CD14-positive monocyte (primary cell): ENCODE results near the gene DLG4. TPM values are rescaled to one million over a fixed set of nuclear protein-coding genes. Genes with fewer than 3 reads are reported as not detected.
A peak's percentile ranks its signal among the peaks of the same experiment; 100 is the strongest.

Experiments
- DNase-seq, 3 donors: peaks; one replicate each; pipeline ENCODE4 v3.0.0-alpha.2; 2011 to 2022
- H2AFZ ChIP-seq: 2 replicates; pipeline ENCODE4 v1.6.0; 2012; ENCODE audit warnings: mild to moderate bottlenecking, low read depth, low read length, inconsistent platforms; ENCODE audit not compliant: insufficient read depth, poor library complexity, severe bottlenecking
- H3K27ac ChIP-seq, 2 donors: 1 replicate in 1 of 2; 2 replicates in 1 of 2; pipeline ENCODE4 v1.5.1; 2012 to 2013; ENCODE audit warnings: low read length in 2 of 2, control low read depth in 1 of 2, inconsistent platforms in 1 of 2, low read depth in 1 of 2, mild to moderate bottlenecking in 1 of 2
- H3K27me3 ChIP-seq, 2 donors: one replicate each; pipeline versions ENCODE4 v1.6.0 to v1.6.1; 2011 to 2013; ENCODE audit warnings: low read length in 2 of 2; ENCODE audit not compliant: control insufficient read depth in 2 of 2, insufficient read depth in 2 of 2
- H3K36me3 ChIP-seq, 2 donors: replicated peaks in 1 of 2; 1 replicate in 1 of 2; 2 replicates in 1 of 2; pipeline versions ENCODE4 v1.5.1 to v1.6.1; 2012 to 2013; ENCODE audit warnings: low read length in 2 of 2, control low read depth in 1 of 2, inconsistent platforms in 1 of 2, mild to moderate bottlenecking in 1 of 2; ENCODE audit not compliant: insufficient read depth in 2 of 2, control insufficient read depth in 1 of 2
- H3K4me1 ChIP-seq, 2 donors: 1 replicate in 1 of 2; 2 replicates in 1 of 2; pipeline versions ENCODE4 v1.5.1 to v1.6.1; 2012 to 2013; ENCODE audit warnings: low read length in 2 of 2, control low read depth in 1 of 2, inconsistent platforms in 1 of 2, mild to moderate bottlenecking in 1 of 2, moderate library complexity in 1 of 2; ENCODE audit not compliant: insufficient read depth in 2 of 2, control insufficient read depth in 1 of 2
- H3K4me2 ChIP-seq: replicated peaks from 2 replicates; pipeline ENCODE3; 2012; ENCODE audit warnings: low read length, moderate library complexity, mild to moderate bottlenecking; ENCODE audit not compliant: poor library complexity, severe bottlenecking; ENCODE audit errors: extremely low read depth
- H3K4me3 ChIP-seq, 3 experiments: fragments of 200-600 bp in 1 of 3; sonication (generic) in 1 of 3; replicated peaks in 1 of 3; 1 replicate in 2 of 3; 2 replicates in 1 of 3; pipeline ENCODE4 v1.5.1; 2011 to 2013; ENCODE audit warnings: low read length in 3 of 3, mild to moderate bottlenecking in 3 of 3, control low read depth in 2 of 3, low read depth in 2 of 3, inconsistent platforms in 1 of 3, moderate library complexity in 1 of 3
- H3K79me2 ChIP-seq: 2 replicates; pipeline ENCODE4 v1.6.0; 2012; ENCODE audit warnings: mild to moderate bottlenecking, control low read depth, inconsistent platforms, low read length, moderate library complexity; ENCODE audit not compliant: insufficient read depth
- H3K9ac ChIP-seq: 2 replicates; pipeline ENCODE4 v1.6.0; 2017; ENCODE audit warnings: low read length, mild to moderate bottlenecking; ENCODE audit not compliant: insufficient read depth, poor library complexity, severe bottlenecking
- H3K9me3 ChIP-seq, 2 donors: replicated peaks in 1 of 2; 1 replicate in 1 of 2; 2 replicates in 1 of 2; pipeline versions ENCODE4 v1.5.1 to v1.6.1; 2012 to 2013; ENCODE audit warnings: low read length in 2 of 2, control low read depth in 1 of 2; ENCODE audit not compliant: control insufficient read depth in 1 of 2, insufficient read depth in 1 of 2
- H4K20me1 ChIP-seq: 2 replicates; pipeline ENCODE4 v1.6.0; 2012; ENCODE audit warnings: mild to moderate bottlenecking, low read length, control low read depth, moderate library complexity; ENCODE audit not compliant: insufficient read depth
- H3K27ac Mint-ChIP-seq, 7 donors: one replicate each; pipeline ENCODE4 v1.8.0; 2020; ENCODE audit warnings: mild to moderate bottlenecking in 7 of 7, mixed read lengths in 7 of 7, moderate library complexity in 6 of 7, inconsistent platforms in 2 of 7
- H3K27me3 Mint-ChIP-seq, 3 donors: one replicate each; pipeline ENCODE4 v1.8.0; 2021 to 2022; ENCODE audit warnings: low read depth in 3 of 3, mild to moderate bottlenecking in 3 of 3, mixed read lengths in 3 of 3, moderate library complexity in 3 of 3, inconsistent platforms in 1 of 3
- H3K36me3 Mint-ChIP-seq, 2 donors: one replicate each; pipeline ENCODE4 v1.8.0; 2020; ENCODE audit warnings: mixed read lengths in 2 of 2, inconsistent platforms in 1 of 2, mild to moderate bottlenecking in 1 of 2
- H3K4me1 Mint-ChIP-seq: one replicate; pipeline ENCODE4 v1.8.0; 2020; ENCODE audit warnings: mild to moderate bottlenecking, mixed read lengths
- H3K4me3 Mint-ChIP-seq, 2 donors: one replicate each; pipeline ENCODE4 v1.8.0; 2020; ENCODE audit warnings: mild to moderate bottlenecking in 2 of 2, mixed read lengths in 2 of 2, moderate library complexity in 1 of 2
- H3K9me3 Mint-ChIP-seq, 7 donors: one replicate each; pipeline ENCODE4 v1.8.0; 2020 to 2022; ENCODE audit warnings: mixed read lengths in 7 of 7, mild to moderate bottlenecking in 6 of 7, moderate library complexity in 6 of 7, inconsistent platforms in 2 of 7
- CTCF ChIP-seq: fragments of 200-600 bp; IDR thresholded peaks from one replicate; pipeline ENCODE4 v1.8.0; 2022; ENCODE audit warnings: antibody characterized with exemption, mild to moderate bottlenecking
- WGBS: methylation state at CpG from one replicate; pipeline ENCODE4 v1.1.5; 2013; ENCODE audit warnings: missing lambda C conversion rate; ENCODE audit not compliant: insufficient coverage; 5-methylcytosine and 5-hydroxymethylcytosine counted together
- intact Hi-C, 2 donors: fragments of 100-400 bp; cut with micrococcal nuclease; formaldehyde crosslinking; loops; one replicate each; pipeline versions ENCODE4 v1.15.0 to v1.15.1; 2023
- polyA plus RNA-seq, 3 donors: library from polyadenylated mRNA; depleted of rRNA in 1 of 3; unstranded in 2 of 3; stranded (reverse) in 1 of 3; fragments of 300-500 nt in 2 of 3; fragments of >200 nt in 1 of 3; fragmentation: Illumina TruSeq in 2 of 3; gene quantifications; 1 replicate in 2 of 3; 2 replicates in 1 of 3; pipeline ENCODE4 v1.2.3, GENCODE V29; 2012 to 2021

The DLG4 gene
- polyA plus RNA-seq, 3 donors: 0.37 to 42.6 (median 0.39) TPM

- H3K36me3 Mint-ChIP-seq: peaks cover 44 to 68% of the 10 kb centered on the region in 2 donors
- no peaks in the 10 kb centered on the region for H3K79me2 ChIP-seq
- no peak for DNase-seq
- H3K36me3 ChIP-seq: peaks cover 44 to 49% of the 10 kb centered on the region in 2 donors
- peaks cover 5% of the 10 kb centered on the region for H4K20me1 ChIP-seq
- no peak overlapping the region for H3K4me3 ChIP-seq
- H3K9me3 ChIP-seq: no peaks in the 10 kb centered on the region
- H3K27ac ChIP-seq: no peak overlapping the region
- H2AFZ ChIP-seq: no peak overlapping the region
- H3K9ac ChIP-seq: no peak overlapping the region
- H3K4me1 Mint-ChIP-seq: peaks cover 8% of the 10 kb centered on the region
- H3K27ac Mint-ChIP-seq: no peak overlapping the region
- 90% methylated on average over 5 of the region's 14 CpGs for WGBS
- H3K27me3 ChIP-seq: no peaks in the 10 kb centered on the region
- no peaks in the 10 kb centered on the region for H3K9me3 Mint-ChIP-seq
- H3K4me1 ChIP-seq: no peaks in the 10 kb centered on the region
- intact Hi-C loops: no loop called here
- no peak overlapping the region for H3K4me3 Mint-ChIP-seq
- no peak overlapping the region for H3K4me2 ChIP-seq
- no peaks in the 10 kb centered on the region for H3K27me3 Mint-ChIP-seq
- TF ChIP-seq CTCF: no peak
Measured at GRCh38 chr17:7190276-7190917, 29.2 kb downstream of the DLG4 start.

GRCh38 chr17:7186241-7186640 is 33.4 kb downstream of the DLG4 start:
- no peak for DNase-seq

More at GRCh38 chr17:7186241-7186640, 33.4 kb downstream of the DLG4 start:
- Mint-ChIP-seq H3K9me3 (no peaks in the 10 kb centered on the region), H3K27me3 (peaks cover 0 to 4% (median 0%) of the 10 kb centered on the region in 3 donors), H3K27ac (peak overlapping the region in 1 of 7 donors; percentile 76), H3K4me3 (no peak overlapping the region), H3K4me1 (peaks cover 18% of the 10 kb centered on the region), H3K36me3 (peaks cover 15 to 26% of the 10 kb centered on the region in 2 donors)
- Histone ChIP-seq H3K36me3 (peaks cover 13% of the 10 kb centered on the region in 2 donors), H4K20me1 (peaks cover 1% of the 10 kb centered on the region), H3K79me2 (no peaks in the 10 kb centered on the region), H3K4me3 (no peak overlapping the region), H3K4me2 (no peak overlapping the region), H3K27me3 (no peaks in the 10 kb centered on the region), H2AFZ (no peak overlapping the region), H3K27ac (no peak overlapping the region), H3K9me3 (no peaks in the 10 kb centered on the region), H3K4me1 (peaks cover 12 to 13% of the 10 kb centered on the region in 2 donors), H3K9ac (no peak overlapping the region)
- WGBS: 55% methylated on average over 5 of the region's 7 CpGs
- peak; percentile 29 for TF ChIP-seq CTCF
- intact Hi-C loops: no loop called here
